ENCODE measurements around the gene C12orf42. TPM values are rescaled to one million over a fixed set of nuclear protein-coding genes. Genes with fewer than 3 reads are reported as not detected.

Gene C12orf42
- total and polyA plus RNA-seq, 7 experiments from 2014 or later, result 2.6 to 15.4 (median 7.9) TPM

- DNase-seq, result peak in 6 of 9 donors; percentile 15 to 33 (median 18)
- Histone ChIP-seq H3K27me3 (ENCODE audit: control insufficient read depth in 2 of 2, insufficient read depth in 2 of 2, low read length in 2 of 2) (no peaks in the 10 kb centered on the region), H3K4me1 (ENCODE audit: control insufficient read depth in 2 of 2, insufficient read depth in 2 of 2, low read length in 2 of 2) (no peaks in the 10 kb centered on the region), H3K36me3 (ENCODE audit: control insufficient read depth in 2 of 3, insufficient read depth in 3 of 3, low read length in 3 of 3) (no peaks in the 10 kb centered on the region), H3K9me3 (ENCODE audit: control insufficient read depth in 2 of 3, low read length in 3 of 3) (no peaks in the 10 kb centered on the region), H3K4me3 (ENCODE audit: low read length) (no peak overlapping the region), H3K27ac (ENCODE audit: low read depth, low read length) (no peak overlapping the region)
- H3K4me1 Mint-ChIP-seq, result peaks cover 7 to 36% (median 31%) of the 10 kb centered on the region in 7 donors
- no peaks in the 10 kb centered on the region for H3K27me3 Mint-ChIP-seq
- peaks cover 0 to 12% (median 5%) of the 10 kb centered on the region in 11 donors for H3K9me3 Mint-ChIP-seq
- peak overlapping the region in 7 of 9 donors; percentile 28 to 85 (median 60) for H3K27ac Mint-ChIP-seq
- H3K36me3 Mint-ChIP-seq, result peaks cover 0 to 10% (median 2%) of the 10 kb centered on the region in 5 donors
- intact Hi-C loops (cut with micrococcal nuclease), result no loop called here
- CTCF ChIA-PET, result no interaction called here
- H3K4me3 Mint-ChIP-seq, result peak overlapping the region in 5 of 10 donors; percentile 19 to 63 (median 42)
- POLR2A ChIA-PET, result no interaction called here
- ATAC-seq, result peak; percentile 47
These were observed 122.7 kb downstream of the C12orf42 start for GRCh38 chr12:103373088-103373523.

- no peak overlapping the region for H3K27ac Mint-ChIP-seq
- H3K36me3 Mint-ChIP-seq, result peaks cover 0 to 29% (median 16%) of the 10 kb centered on the region in 5 donors
- no peak for ATAC-seq
- H3K27ac ChIP-seq (ENCODE audit: low read depth, low read length), result no peak overlapping the region
- ChIA-PET POLR2A (interaction anchor here (0.6 kb wide), 1 partner anchor 87 kb away, joined by 3 read pairs; no protein-coding TSS in a partner anchor), CTCF (no interaction called here)
- H3K9me3 ChIP-seq (ENCODE audit: control insufficient read depth in 2 of 3, low read length in 3 of 3), result no peaks in the 10 kb centered on the region
- H3K36me3 ChIP-seq (ENCODE audit: control insufficient read depth in 2 of 3, insufficient read depth in 3 of 3, low read length in 3 of 3), result no peaks in the 10 kb centered on the region
- H3K4me3 ChIP-seq (ENCODE audit: low read length), result no peak overlapping the region
- no peaks in the 10 kb centered on the region for H3K4me1 ChIP-seq (ENCODE audit: control insufficient read depth in 2 of 2, insufficient read depth in 2 of 2, low read length in 2 of 2)
- peaks cover 7 to 36% (median 25%) of the 10 kb centered on the region in 7 donors for H3K4me1 Mint-ChIP-seq
- intact Hi-C loops (cut with micrococcal nuclease), result no loop called here
- H3K27me3 ChIP-seq (ENCODE audit: control insufficient read depth in 2 of 2, insufficient read depth in 2 of 2, low read length in 2 of 2), result no peaks in the 10 kb centered on the region
- no peak overlapping the region for H3K4me3 Mint-ChIP-seq
- H3K27me3 Mint-ChIP-seq, result no peaks in the 10 kb centered on the region
- H3K9me3 Mint-ChIP-seq, result peaks cover 4 to 19% (median 9%) of the 10 kb centered on the region in 11 donors
- DNase-seq, result no peak
These were observed 125.8 kb downstream of the C12orf42 start for GRCh38 chr12:103369929-103370328.

- POLR2A ChIA-PET, result no interaction called here
- H3K36me3 ChIP-seq (ENCODE audit: control insufficient read depth in 2 of 3, insufficient read depth in 3 of 3, low read length in 3 of 3), result no peaks in the 10 kb centered on the region
- intact Hi-C loops (cut with micrococcal nuclease), result no loop called here
- no peaks in the 10 kb centered on the region for H3K4me1 ChIP-seq (ENCODE audit: control insufficient read depth in 2 of 2, insufficient read depth in 2 of 2, low read length in 2 of 2)
- H3K4me3 ChIP-seq (ENCODE audit: low read length), result no peak overlapping the region
- no peak for DNase-seq
- H3K9me3 ChIP-seq (ENCODE audit: control insufficient read depth in 2 of 3, low read length in 3 of 3), result no peaks in the 10 kb centered on the region
- Mint-ChIP-seq H3K27ac (no peak overlapping the region), H3K4me1 (peaks cover 2 to 23% (median 19%) of the 10 kb centered on the region in 7 donors), H3K27me3 (no peaks in the 10 kb centered on the region), H3K9me3 (peaks cover 6 to 27% (median 9%) of the 10 kb centered on the region in 11 donors), H3K36me3 (peaks cover 0 to 39% (median 24%) of the 10 kb centered on the region in 5 donors), H3K4me3 (no peak overlapping the region)
- CTCF ChIA-PET, result no interaction called here
- no peak for ATAC-seq
- H3K27me3 ChIP-seq (ENCODE audit: control insufficient read depth in 2 of 2, insufficient read depth in 2 of 2, low read length in 2 of 2), result no peaks in the 10 kb centered on the region
- H3K27ac ChIP-seq (ENCODE audit: low read depth, low read length), result no peak overlapping the region
These were observed 127.6 kb downstream of the C12orf42 start for GRCh38 chr12:103368167-103368566.

GRCh38 chr12:103354403-103354802 is 141.4 kb downstream of the C12orf42 start:
- intact Hi-C loops (cut with micrococcal nuclease), result no loop called here
- ChIA-PET CTCF (no interaction called here), POLR2A (no interaction called here)
- Mint-ChIP-seq H3K36me3 (peaks cover 7 to 37% (median 23%) of the 10 kb centered on the region in 5 donors), H3K4me3 (no peak overlapping the region), H3K27ac (no peak overlapping the region), H3K9me3 (peaks cover 0 to 15% (median 6%) of the 10 kb centered on the region in 11 donors), H3K4me1 (peaks cover 0 to 12% (median 9%) of the 10 kb centered on the region in 7 donors), H3K27me3 (no peaks in the 10 kb centered on the region)
- no peak overlapping the region for H3K4me3 ChIP-seq (ENCODE audit: low read length)
- no peaks in the 10 kb centered on the region for H3K27me3 ChIP-seq (ENCODE audit: control insufficient read depth in 2 of 2, insufficient read depth in 2 of 2, low read length in 2 of 2)
- peaks cover 0 to 7% (median 0%) of the 10 kb centered on the region in 3 experiments for H3K36me3 ChIP-seq (ENCODE audit: control insufficient read depth in 2 of 3, insufficient read depth in 3 of 3, low read length in 3 of 3)
- H3K27ac ChIP-seq (ENCODE audit: low read depth, low read length), result no peak overlapping the region
- H3K4me1 ChIP-seq (ENCODE audit: control insufficient read depth in 2 of 2, insufficient read depth in 2 of 2, low read length in 2 of 2), result no peaks in the 10 kb centered on the region
- ATAC-seq (no peak), DNase-seq (no peak)
- no peaks in the 10 kb centered on the region for H3K9me3 ChIP-seq (ENCODE audit: control insufficient read depth in 2 of 3, low read length in 3 of 3)

- intact Hi-C loops (cut with micrococcal nuclease), result no loop called here
- Mint-ChIP-seq H3K9me3 (peaks cover 0 to 18% (median 6%) of the 10 kb centered on the region in 11 donors), H3K27me3 (no peaks in the 10 kb centered on the region), H3K4me3 (no peak overlapping the region), H3K36me3 (peaks cover 7 to 39% (median 25%) of the 10 kb centered on the region in 5 donors), H3K4me1 (peaks cover 0 to 16% (median 11%) of the 10 kb centered on the region in 7 donors), H3K27ac (no peak overlapping the region)
- no peak for ATAC-seq
- ChIA-PET CTCF (no interaction called here), POLR2A (no interaction called here)
- Histone ChIP-seq H3K4me1 (ENCODE audit: control insufficient read depth in 2 of 2, insufficient read depth in 2 of 2, low read length in 2 of 2) (no peaks in the 10 kb centered on the region), H3K9me3 (ENCODE audit: control insufficient read depth in 2 of 3, low read length in 3 of 3) (no peaks in the 10 kb centered on the region), H3K27me3 (ENCODE audit: control insufficient read depth in 2 of 2, insufficient read depth in 2 of 2, low read length in 2 of 2) (no peaks in the 10 kb centered on the region), H3K27ac (ENCODE audit: low read depth, low read length) (no peak overlapping the region), H3K36me3 (ENCODE audit: control insufficient read depth in 2 of 3, insufficient read depth in 3 of 3, low read length in 3 of 3) (peaks cover 0 to 7% (median 0%) of the 10 kb centered on the region in 3 experiments), H3K4me3 (ENCODE audit: low read length) (no peak overlapping the region)
- DNase-seq, result no peak
These were observed 141.9 kb downstream of the C12orf42 start for GRCh38 chr12:103353913-103354312.

GRCh38 chr12:103350116-103350515 is 145.7 kb downstream of the C12orf42 start:
- ATAC-seq (no peak), DNase-seq (no peak)
- no peaks in the 10 kb centered on the region for H3K4me1 ChIP-seq (ENCODE audit: control insufficient read depth in 2 of 2, insufficient read depth in 2 of 2, low read length in 2 of 2)
- H3K9me3 Mint-ChIP-seq, result peaks cover 0 to 22% (median 4%) of the 10 kb centered on the region in 11 donors
- H3K27ac ChIP-seq (ENCODE audit: low read depth, low read length), result no peak overlapping the region
- H3K27me3 ChIP-seq (ENCODE audit: control insufficient read depth in 2 of 2, insufficient read depth in 2 of 2, low read length in 2 of 2), result no peaks in the 10 kb centered on the region
- POLR2A ChIA-PET, result no interaction called here
- H3K9me3 ChIP-seq (ENCODE audit: control insufficient read depth in 2 of 3, low read length in 3 of 3), result no peaks in the 10 kb centered on the region
- no peak overlapping the region for H3K4me3 ChIP-seq (ENCODE audit: low read length)
- H3K27me3 Mint-ChIP-seq, result no peaks in the 10 kb centered on the region
- H3K4me1 Mint-ChIP-seq, result peaks cover 8 to 16% (median 11%) of the 10 kb centered on the region in 7 donors
- no peak overlapping the region for H3K27ac Mint-ChIP-seq
- H3K4me3 Mint-ChIP-seq, result no peak overlapping the region
- CTCF ChIA-PET, result no interaction called here
- peaks cover 7 to 23% (median 21%) of the 10 kb centered on the region in 5 donors for H3K36me3 Mint-ChIP-seq
- peaks cover 0 to 7% (median 0%) of the 10 kb centered on the region in 3 experiments for H3K36me3 ChIP-seq (ENCODE audit: control insufficient read depth in 2 of 3, insufficient read depth in 3 of 3, low read length in 3 of 3)
- intact Hi-C loops (cut with micrococcal nuclease), result no loop called here

GRCh38 chr12:103348935-103349334 is 146.8 kb downstream of the C12orf42 start:
- H3K4me1 ChIP-seq (ENCODE audit: control insufficient read depth in 2 of 2, insufficient read depth in 2 of 2, low read length in 2 of 2), result no peaks in the 10 kb centered on the region
- no peaks in the 10 kb centered on the region for H3K27me3 ChIP-seq (ENCODE audit: control insufficient read depth in 2 of 2, insufficient read depth in 2 of 2, low read length in 2 of 2)
- Mint-ChIP-seq H3K36me3 (peaks cover 4 to 21% (median 18%) of the 10 kb centered on the region in 5 donors), H3K27me3 (no peaks in the 10 kb centered on the region), H3K27ac (peak overlapping the region in 4 of 9 donors; percentile 1 to 59 (median 29)), H3K4me3 (no peak overlapping the region), H3K4me1 (peaks cover 8 to 16% (median 11%) of the 10 kb centered on the region in 7 donors), H3K9me3 (peaks cover 0 to 22% (median 4%) of the 10 kb centered on the region in 11 donors)
- CTCF ChIA-PET, result no interaction called here
- H3K36me3 ChIP-seq (ENCODE audit: control insufficient read depth in 2 of 3, insufficient read depth in 3 of 3, low read length in 3 of 3), result peaks cover 0 to 7% (median 0%) of the 10 kb centered on the region in 3 experiments
- POLR2A ChIA-PET, result no interaction called here
- H3K9me3 ChIP-seq (ENCODE audit: control insufficient read depth in 2 of 3, low read length in 3 of 3), result no peaks in the 10 kb centered on the region
- peak in 2 of 9 donors; percentile 7 to 9 for DNase-seq
- intact Hi-C loops (cut with micrococcal nuclease), result loop anchor here in 1 of 2 donors (10.0 kb wide), 1 partner anchor 106 kb away; no protein-coding TSS in a partner anchor
- no peak overlapping the region for H3K4me3 ChIP-seq (ENCODE audit: low read length)
- ATAC-seq, result peak; percentile 27
- H3K27ac ChIP-seq (ENCODE audit: low read depth, low read length), result no peak overlapping the region
